ENCODE measurements around the gene MEN1.

Gene MEN1

GRCh38 chr11:64810271-64810890 is at the start of gene MEN1:
TSS of gene MEN1 (minus strand) at chr11:64810551. CDS start at chr11:64810109, 442 bp downstream.
- peak; percentile 97 for DNase-seq (ENCODE audit: low spot score)

- DNase-seq (ENCODE audit: low spot score) = no peak
These were observed 49.4 kb upstream of the MEN1 start for GRCh38 chr11:64859542-64860414.

GRCh38 chr11:64858467-64859263 is 48.3 kb upstream of the MEN1 start:
- DNase-seq (ENCODE audit: low spot score) = no peak

GRCh38 chr11:64857485-64857884 is 47.1 kb upstream of the MEN1 start:
- DNase-seq (ENCODE audit: low spot score) = no peak

- peak; percentile 68 for DNase-seq (ENCODE audit: low spot score)
These were observed 46.3 kb upstream of the MEN1 start for GRCh38 chr11:64856382-64857227.

GRCh38 chr11:64855596-64856304 is 45.4 kb upstream of the MEN1 start:
- DNase-seq (ENCODE audit: low spot score) = no peak

- DNase-seq (ENCODE audit: low spot score) = no peak
These were observed 44.5 kb upstream of the MEN1 start for GRCh38 chr11:64854534-64855502.

GRCh38 chr11:64854157-64854533 is 43.8 kb upstream of the MEN1 start:
- DNase-seq (ENCODE audit: low spot score) = no peak

- DNase-seq (ENCODE audit: low spot score) = no peak
These were observed 43.4 kb upstream of the MEN1 start for GRCh38 chr11:64853709-64854108.

GRCh38 chr11:64852804-64853509 is 42.6 kb upstream of the MEN1 start:
- no peak for DNase-seq (ENCODE audit: low spot score)

GRCh38 chr11:64851831-64852351 is 41.5 kb upstream of the MEN1 start:
- no peak for DNase-seq (ENCODE audit: low spot score)

- no peak for DNase-seq (ENCODE audit: low spot score)
These were observed 40.7 kb upstream of the MEN1 start for GRCh38 chr11:64850979-64851567.

GRCh38 chr11:64849598-64850356 is 39.4 kb upstream of the MEN1 start:
- no peak for DNase-seq (ENCODE audit: low spot score)

- no peak for DNase-seq (ENCODE audit: low spot score)
These were observed 38.7 kb upstream of the MEN1 start for GRCh38 chr11:64848826-64849597.

GRCh38 chr11:64848214-64848825 is 38.0 kb upstream of the MEN1 start:
- no peak for DNase-seq (ENCODE audit: low spot score)

- peak; percentile 95 for DNase-seq (ENCODE audit: low spot score)
These were observed 36.8 kb upstream of the MEN1 start for GRCh38 chr11:64846998-64847666.

Measured in Ammon's horn (tissue), 1 donor.